ENCODE measurements around the gene ANGPTL2. TPM values are rescaled to one million over a fixed set of nuclear protein-coding genes. Genes with fewer than 3 reads are reported as not detected.

ANGPTL2 gene
- total and polyA plus RNA-seq, 9 of the 15 experiments (the other 6 are each of a cell fraction or from before 2014, with no cell fraction given): not detected

DNA sequence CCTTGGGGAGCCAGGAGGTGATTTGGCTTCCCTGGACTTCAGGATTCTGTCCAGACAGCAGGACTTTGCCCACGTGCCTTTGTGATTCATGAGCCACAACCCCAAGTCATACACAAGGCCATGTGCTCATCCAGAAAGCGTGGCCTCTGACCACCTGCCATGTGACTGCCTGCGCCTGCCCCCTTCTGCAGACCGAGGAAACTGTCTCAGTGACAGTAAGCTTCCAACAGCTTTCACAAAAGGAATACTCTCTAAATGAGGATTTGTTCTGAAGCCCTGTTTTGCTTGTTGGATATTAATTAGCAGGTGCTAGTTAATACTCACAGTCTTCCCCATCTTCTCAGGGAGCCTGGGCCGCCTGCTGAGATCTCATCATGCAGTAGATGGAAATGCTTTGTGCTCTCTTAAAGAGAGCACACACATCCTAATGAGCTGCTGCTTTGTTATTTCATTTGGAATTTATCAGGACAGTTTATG, 36.9 kb upstream of the ANGPTL2 start (continued):
- TF ChIP-seq EGR1 (conservative IDR thresholded peaks at IDR 0.05) (no peak), DIDO1 (tag; IDR thresholded peaks at IDR 0.05; ENCODE audit: low read depth) (peak; percentile 35; the same call in 1 of the 2 replicates), ETV6 (IDR thresholded peaks at IDR 0.05; ENCODE audit: borderline replicate concordance in 1 of 2, low read depth in 2 of 2, low read length in 1 of 2) (no peak), ETV6 (CRISPR knock-in tag; IDR thresholded peaks at IDR 0.05; ENCODE audit: borderline replicate concordance) (no peak; the same call in 1 of the 2 replicates), CLOCK (CRISPR knock-in tag; IDR thresholded peaks at IDR 0.05; ENCODE audit: borderline replicate concordance) (peak; percentile 86; the same call in 1 of the 2 replicates), TEAD4 (IDR thresholded peaks at IDR 0.05; ENCODE audit: low read length) (0 out of 2 replicates have a peak, but pooled peaks have one; percentile 14), TEAD4 (CRISPR knock-in tag; IDR thresholded peaks at IDR 0.05; ENCODE audit: borderline replicate concordance) (no peak), ZBTB11 (CRISPR knock-in tag; IDR thresholded peaks at IDR 0.05) (no peak), SP2 (IDR thresholded peaks at IDR 0.05; ENCODE audit: extremely low read depth, low read depth, low read length, poor library complexity, severe bottlenecking) (no peak), CTCF (IDR thresholded peaks at IDR 0.05 in 2 of 3, conservative IDR thresholded peaks at IDR 0.05 in 1 of 3; ENCODE audit: insufficient read depth in 2 of 3, low read depth in 1 of 3, low read length in 3 of 3) (peak; percentile 8 to 34 (median 29); a peak in 2 of 6 replicates)
- TF ChIP-seq, protein P1, sequence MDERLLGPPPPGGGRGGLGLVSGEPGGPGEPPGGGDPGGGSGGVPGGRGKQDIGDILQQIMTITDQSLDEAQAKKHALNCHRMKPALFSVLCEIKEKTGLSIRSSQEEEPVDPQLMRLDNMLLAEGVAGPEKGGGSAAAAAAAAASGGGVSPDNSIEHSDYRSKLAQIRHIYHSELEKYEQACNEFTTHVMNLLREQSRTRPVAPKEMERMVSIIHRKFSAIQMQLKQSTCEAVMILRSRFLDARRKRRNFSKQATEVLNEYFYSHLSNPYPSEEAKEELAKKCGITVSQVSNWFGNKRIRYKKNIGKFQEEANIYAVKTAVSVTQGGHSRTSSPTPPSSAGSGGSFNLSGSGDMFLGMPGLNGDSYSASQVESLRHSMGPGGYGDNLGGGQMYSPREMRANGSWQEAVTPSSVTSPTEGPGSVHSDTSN (CRISPR knock-in tag; IDR thresholded peaks at IDR 0.05; ENCODE audit: low read depth): no peak
- TF ChIP-seq, protein P1 (tag; conservative IDR thresholded peaks at IDR 0.05; ENCODE audit: low read depth): peak; percentile 74
- TF ChIP-seq, protein P2, sequence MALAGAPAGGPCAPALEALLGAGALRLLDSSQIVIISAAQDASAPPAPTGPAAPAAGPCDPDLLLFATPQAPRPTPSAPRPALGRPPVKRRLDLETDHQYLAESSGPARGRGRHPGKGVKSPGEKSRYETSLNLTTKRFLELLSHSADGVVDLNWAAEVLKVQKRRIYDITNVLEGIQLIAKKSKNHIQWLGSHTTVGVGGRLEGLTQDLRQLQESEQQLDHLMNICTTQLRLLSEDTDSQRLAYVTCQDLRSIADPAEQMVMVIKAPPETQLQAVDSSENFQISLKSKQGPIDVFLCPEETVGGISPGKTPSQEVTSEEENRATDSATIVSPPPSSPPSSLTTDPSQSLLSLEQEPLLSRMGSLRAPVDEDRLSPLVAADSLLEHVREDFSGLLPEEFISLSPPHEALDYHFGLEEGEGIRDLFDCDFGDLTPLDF (CRISPR knock-in tag; IDR thresholded peaks at IDR 0.05): no peak

All from K562 (cell line).